Measurements from ENCODE around the gene CRKL.

The CRKL gene

DNA sequence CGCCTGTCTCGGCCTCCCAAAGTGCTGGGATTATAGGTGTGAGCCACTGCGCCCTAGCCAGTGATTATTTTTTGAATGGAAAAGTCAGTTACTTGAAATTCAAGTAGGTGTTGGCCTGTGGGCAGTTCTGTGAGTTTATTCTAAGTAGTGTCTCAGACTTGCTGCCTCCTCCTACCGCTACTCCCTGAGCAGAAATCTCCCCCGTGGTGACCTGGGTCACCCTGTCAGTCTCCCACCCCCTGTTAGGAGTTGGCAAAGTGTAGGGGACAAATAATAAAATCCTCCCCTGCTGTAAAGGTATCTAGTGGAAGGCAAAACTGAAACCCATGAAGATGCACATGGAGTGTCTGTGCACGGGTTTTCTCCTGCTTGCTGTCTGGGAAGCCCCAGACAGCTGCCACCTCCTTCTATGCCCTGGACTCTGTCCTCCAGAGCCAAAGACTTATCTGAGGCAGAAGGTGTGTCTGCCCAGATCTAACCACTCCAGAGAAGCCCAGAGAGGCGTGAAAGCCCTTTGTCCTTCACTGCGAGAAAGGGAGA, 32.1 kb upstream of the CRKL start:
- ChIA-PET POLR2A (interaction anchor here (0.8 to 1.9 kb wide), 8 partner anchors 14 to 117 kb away, joined by 3 to 22 read pairs (median 6); partner anchors contain the start of genes CRKL, LZTR1 and THAP7), CTCF (interaction anchor here (0.6 to 2.6 kb wide), 48 partner anchors 9 to 217 kb away, joined by 3 to 31 read pairs (median 4); partner anchors contain the start of genes CRKL, LZTR1 and THAP7)
- TF ChIP-seq ZNF677 (tag by site-specific recombination; IDR thresholded peaks at IDR 0.05) (no peak), ZNF132 (tag by site-specific recombination; IDR thresholded peaks at IDR 0.05; ENCODE audit: borderline replicate concordance) (no peak), ZNF391 (tag by site-specific recombination; IDR thresholded peaks at IDR 0.05; ENCODE audit: borderline replicate concordance, low read depth) (no peak), ZNF514 (tag by site-specific recombination; IDR thresholded peaks at IDR 0.05) (no peak), ZNF292 (tag by site-specific recombination; IDR thresholded peaks at IDR 0.05; ENCODE audit: borderline replicate concordance, low read depth) (no peak), ZNF777 (tag by site-specific recombination; IDR thresholded peaks at IDR 0.05; ENCODE audit: borderline replicate concordance) (no peak), ZNF23 (tag by site-specific recombination; IDR thresholded peaks at IDR 0.05; ENCODE audit: borderline replicate concordance) (no peak), ZNF623 (tag by site-specific recombination; IDR thresholded peaks at IDR 0.05) (no peak), ZNF792 (tag by site-specific recombination; IDR thresholded peaks at IDR 0.05) (no peak), ZNF19 (tag by site-specific recombination; IDR thresholded peaks at IDR 0.05; ENCODE audit: low read depth) (no peak), PRDM1 (tag by site-specific recombination; IDR thresholded peaks at IDR 0.05) (no peak), ZNF157 (tag by site-specific recombination; IDR thresholded peaks at IDR 0.05) (no peak), ZBTB21 (tag by site-specific recombination; IDR thresholded peaks at IDR 0.05) (no peak), ZNF707 (tag by site-specific recombination; IDR thresholded peaks at IDR 0.05) (no peak), OVOL3 (tag by site-specific recombination; IDR thresholded peaks at IDR 0.05) (no peak), ZNF664 (tag by site-specific recombination; IDR thresholded peaks at IDR 0.05) (no peak)
- TF ChIP-seq, protein P1, sequence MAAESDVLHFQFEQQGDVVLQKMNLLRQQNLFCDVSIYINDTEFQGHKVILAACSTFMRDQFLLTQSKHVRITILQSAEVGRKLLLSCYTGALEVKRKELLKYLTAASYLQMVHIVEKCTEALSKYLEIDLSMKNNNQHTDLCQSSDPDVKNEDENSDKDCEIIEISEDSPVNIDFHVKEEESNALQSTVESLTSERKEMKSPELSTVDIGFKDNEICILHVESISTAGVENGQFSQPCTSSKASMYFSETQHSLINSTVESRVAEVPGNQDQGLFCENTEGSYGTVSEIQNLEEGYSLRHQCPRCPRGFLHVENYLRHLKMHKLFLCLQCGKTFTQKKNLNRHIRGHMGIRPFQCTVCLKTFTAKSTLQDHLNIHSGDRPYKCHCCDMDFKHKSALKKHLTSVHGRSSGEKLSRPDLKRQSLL (tag by site-specific recombination; IDR thresholded peaks at IDR 0.05), result no peak
- TF ChIP-seq, protein P2, sequence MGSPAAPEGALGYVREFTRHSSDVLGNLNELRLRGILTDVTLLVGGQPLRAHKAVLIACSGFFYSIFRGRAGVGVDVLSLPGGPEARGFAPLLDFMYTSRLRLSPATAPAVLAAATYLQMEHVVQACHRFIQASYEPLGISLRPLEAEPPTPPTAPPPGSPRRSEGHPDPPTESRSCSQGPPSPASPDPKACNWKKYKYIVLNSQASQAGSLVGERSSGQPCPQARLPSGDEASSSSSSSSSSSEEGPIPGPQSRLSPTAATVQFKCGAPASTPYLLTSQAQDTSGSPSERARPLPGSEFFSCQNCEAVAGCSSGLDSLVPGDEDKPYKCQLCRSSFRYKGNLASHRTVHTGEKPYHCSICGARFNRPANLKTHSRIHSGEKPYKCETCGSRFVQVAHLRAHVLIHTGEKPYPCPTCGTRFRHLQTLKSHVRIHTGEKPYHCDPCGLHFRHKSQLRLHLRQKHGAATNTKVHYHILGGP (tag by site-specific recombination; IDR thresholded peaks at IDR 0.05), result no peak
- TF ChIP-seq, protein P3, sequence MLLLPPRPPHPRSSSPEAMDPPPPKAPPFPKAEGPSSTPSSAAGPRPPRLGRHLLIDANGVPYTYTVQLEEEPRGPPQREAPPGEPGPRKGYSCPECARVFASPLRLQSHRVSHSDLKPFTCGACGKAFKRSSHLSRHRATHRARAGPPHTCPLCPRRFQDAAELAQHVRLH (tag by site-specific recombination; IDR thresholded peaks at IDR 0.05), result no peak

DNA sequence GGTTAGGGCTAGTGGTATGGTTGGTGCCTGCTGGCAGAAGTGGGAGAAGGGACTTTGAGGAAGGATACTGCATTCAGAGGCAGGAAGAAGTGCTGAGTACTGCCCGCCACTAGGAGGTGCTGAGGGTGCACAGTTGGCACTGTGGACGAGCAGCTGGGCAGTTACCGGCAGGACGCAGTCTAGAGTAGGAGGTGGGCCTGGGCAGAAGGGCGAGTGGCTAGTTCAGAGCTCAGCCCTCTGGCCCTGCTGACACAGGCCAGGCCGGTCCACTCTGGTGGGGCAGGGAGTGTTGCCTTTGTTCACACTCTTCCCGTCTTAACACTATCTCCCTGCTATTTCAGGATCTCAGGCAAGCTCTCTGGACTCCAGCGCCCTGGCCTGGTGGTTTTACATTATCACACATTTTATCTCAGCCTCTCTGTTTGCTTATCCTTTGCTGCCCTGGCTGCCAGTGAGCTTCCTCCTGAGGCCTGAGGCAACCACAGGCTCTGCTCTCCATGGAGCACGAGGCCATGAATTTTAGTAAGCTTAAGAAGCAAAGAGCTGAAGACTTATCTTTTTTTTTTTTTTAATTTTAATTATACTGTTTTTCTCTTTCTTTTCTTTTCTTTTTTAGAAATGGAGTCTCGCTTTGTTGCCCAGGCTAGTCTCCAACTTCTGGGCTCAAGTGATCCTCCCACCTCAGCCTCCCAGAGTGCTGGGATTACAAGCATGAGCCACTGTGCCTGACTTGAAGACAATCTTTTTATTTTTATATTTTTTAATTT, 31.5 kb upstream of the CRKL start:
- H3K36me3 ChIP-seq (ENCODE audit: control insufficient read depth in 2 of 2, insufficient read depth in 1 of 2, low read length in 2 of 2), result peaks cover 0 to 77% of the 10 kb centered on the region in 2 experiments; a peak in 2 of 3 replicates
- CTCF ChIA-PET, result interaction anchor here (0.5 to 2.6 kb wide), 68 partner anchors 9 to 965 kb away, joined by 3 to 31 read pairs (median 4); partner anchors contain the start of genes CRKL, LZTR1, P2RX6 and THAP7
- TF ChIP-seq ZNF391 (tag by site-specific recombination; IDR thresholded peaks at IDR 0.05; ENCODE audit: borderline replicate concordance, low read depth) (peak; percentile 77; the same call in 1 of the 2 replicates), SP7 (tag by site-specific recombination; IDR thresholded peaks at IDR 0.05) (0 out of 2 replicates have a peak, but pooled peaks have one; percentile 23), ZNF394 (tag by site-specific recombination; IDR thresholded peaks at IDR 0.05; ENCODE audit: borderline replicate concordance) (peak; percentile 17; the same call in 1 of the 2 replicates), ZBTB1 (tag by site-specific recombination; IDR thresholded peaks at IDR 0.05) (no peak), ZNF169 (tag by site-specific recombination; IDR thresholded peaks at IDR 0.05) (no peak)
- TF ChIP-seq, protein P4, sequence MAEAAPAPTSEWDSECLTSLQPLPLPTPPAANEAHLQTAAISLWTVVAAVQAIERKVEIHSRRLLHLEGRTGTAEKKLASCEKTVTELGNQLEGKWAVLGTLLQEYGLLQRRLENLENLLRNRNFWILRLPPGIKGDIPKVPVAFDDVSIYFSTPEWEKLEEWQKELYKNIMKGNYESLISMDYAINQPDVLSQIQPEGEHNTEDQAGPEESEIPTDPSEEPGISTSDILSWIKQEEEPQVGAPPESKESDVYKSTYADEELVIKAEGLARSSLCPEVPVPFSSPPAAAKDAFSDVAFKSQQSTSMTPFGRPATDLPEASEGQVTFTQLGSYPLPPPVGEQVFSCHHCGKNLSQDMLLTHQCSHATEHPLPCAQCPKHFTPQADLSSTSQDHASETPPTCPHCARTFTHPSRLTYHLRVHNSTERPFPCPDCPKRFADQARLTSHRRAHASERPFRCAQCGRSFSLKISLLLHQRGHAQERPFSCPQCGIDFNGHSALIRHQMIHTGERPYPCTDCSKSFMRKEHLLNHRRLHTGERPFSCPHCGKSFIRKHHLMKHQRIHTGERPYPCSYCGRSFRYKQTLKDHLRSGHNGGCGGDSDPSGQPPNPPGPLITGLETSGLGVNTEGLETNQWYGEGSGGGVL (tag by site-specific recombination; IDR thresholded peaks at IDR 0.05), result no peak
- TF ChIP-seq, protein P5, sequence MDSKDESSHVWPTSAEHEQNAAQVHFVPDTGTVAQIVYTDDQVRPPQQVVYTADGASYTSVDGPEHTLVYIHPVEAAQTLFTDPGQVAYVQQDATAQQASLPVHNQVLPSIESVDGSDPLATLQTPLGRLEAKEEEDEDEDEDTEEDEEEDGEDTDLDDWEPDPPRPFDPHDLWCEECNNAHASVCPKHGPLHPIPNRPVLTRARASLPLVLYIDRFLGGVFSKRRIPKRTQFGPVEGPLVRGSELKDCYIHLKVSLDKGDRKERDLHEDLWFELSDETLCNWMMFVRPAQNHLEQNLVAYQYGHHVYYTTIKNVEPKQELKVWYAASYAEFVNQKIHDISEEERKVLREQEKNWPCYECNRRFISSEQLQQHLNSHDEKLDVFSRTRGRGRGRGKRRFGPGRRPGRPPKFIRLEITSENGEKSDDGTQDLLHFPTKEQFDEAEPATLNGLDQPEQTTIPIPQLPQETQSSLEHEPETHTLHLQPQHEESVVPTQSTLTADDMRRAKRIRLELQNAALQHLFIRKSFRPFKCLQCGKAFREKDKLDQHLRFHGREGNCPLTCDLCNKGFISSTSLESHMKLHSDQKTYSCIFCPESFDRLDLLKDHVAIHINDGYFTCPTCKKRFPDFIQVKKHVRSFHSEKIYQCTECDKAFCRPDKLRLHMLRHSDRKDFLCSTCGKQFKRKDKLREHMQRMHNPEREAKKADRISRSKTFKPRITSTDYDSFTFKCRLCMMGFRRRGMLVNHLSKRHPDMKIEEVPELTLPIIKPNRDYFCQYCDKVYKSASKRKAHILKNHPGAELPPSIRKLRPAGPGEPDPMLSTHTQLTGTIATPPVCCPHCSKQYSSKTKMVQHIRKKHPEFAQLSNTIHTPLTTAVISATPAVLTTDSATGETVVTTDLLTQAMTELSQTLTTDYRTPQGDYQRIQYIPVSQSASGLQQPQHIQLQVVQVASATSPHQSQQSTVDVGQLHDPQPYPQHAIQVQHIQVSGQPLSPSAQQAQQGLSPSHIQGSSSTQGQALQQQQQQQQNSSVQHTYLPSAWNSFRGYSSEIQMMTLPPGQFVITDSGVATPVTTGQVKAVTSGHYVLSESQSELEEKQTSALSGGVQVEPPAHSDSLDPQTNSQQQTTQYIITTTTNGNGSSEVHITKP (tag by site-specific recombination; IDR thresholded peaks at IDR 0.05), result 0 out of 2 replicates have a peak, but pooled peaks have one; percentile 29

More for the DNA sequence above, 32.1 kb upstream of the CRKL start:
- no peak overlapping the region for H3K4me3 ChIP-seq (ENCODE audit: low read depth, low read length)
- no peaks in the 10 kb centered on the region for H3K4me1 ChIP-seq (ENCODE audit: control insufficient read depth, insufficient read depth, low read length)
- H3K27ac ChIP-seq (ENCODE audit: extremely low read depth, low read depth, low read length), result no peak overlapping the region
- no peaks in the 10 kb centered on the region for H3K9me3 ChIP-seq (ENCODE audit: control insufficient read depth, insufficient read depth, low read depth, low read length)
- peaks cover 0 to 79% of the 10 kb centered on the region in 2 experiments; a peak in 2 of 3 replicates for H3K36me3 ChIP-seq (ENCODE audit: control insufficient read depth in 2 of 2, insufficient read depth in 1 of 2, low read length in 2 of 2)

More for the DNA sequence above, 31.5 kb upstream of the CRKL start:
- H3K4me1 ChIP-seq (ENCODE audit: control insufficient read depth, insufficient read depth, low read length), result no peaks in the 10 kb centered on the region
- no peaks in the 10 kb centered on the region for H3K9me3 ChIP-seq (ENCODE audit: control insufficient read depth, insufficient read depth, low read depth, low read length)
- POLR2A ChIA-PET, result interaction anchor here (0.5 to 1.9 kb wide), 12 partner anchors 15 to 393 kb away, joined by 3 to 22 read pairs (median 5); partner anchors contain the start of genes CRKL, LZTR1 and THAP7
- no peak overlapping the region for H3K4me3 ChIP-seq (ENCODE audit: low read depth, low read length)
- H3K27ac ChIP-seq (ENCODE audit: extremely low read depth, low read depth, low read length), result no peak overlapping the region; the same call in 1 of the 2 replicates

Data from HEK293 (cell line).